GM12872 (cell line): ENCODE data around the gene SPON1.

Experiments used
- CTCF ChIP-seq: IDR thresholded peaks from 3 replicates; pipeline ENCODE4 v1.5.1; 2011; ENCODE audit warnings: low read depth, mild to moderate bottlenecking, low read length, moderate library complexity; ENCODE audit not compliant: insufficient read depth

The SPON1 gene

GRCh38 chr11:14082338-14082737 lies 119.8 kb downstream of the SPON1 start:
- no peak for TF ChIP-seq CTCF

- TF ChIP-seq CTCF = no peak
Measured at GRCh38 chr11:14089690-14090462, 127.4 kb downstream of the SPON1 start.

GRCh38 chr11:14093065-14093464 lies 130.5 kb downstream of the SPON1 start:
- TF ChIP-seq CTCF = no peak

- no peak for TF ChIP-seq CTCF
Measured at GRCh38 chr11:14094481-14095037, 132.0 kb downstream of the SPON1 start.

- no peak for TF ChIP-seq CTCF
Measured at GRCh38 chr11:14095882-14096281, 133.4 kb downstream of the SPON1 start.

GRCh38 chr11:14096606-14097005 lies 134.1 kb downstream of the SPON1 start:
- no peak for TF ChIP-seq CTCF

GRCh38 chr11:14101388-14101787 lies 138.9 kb downstream of the SPON1 start:
- no peak for TF ChIP-seq CTCF
